H1 (cell line): ENCODE results near the gene PODN. TPM values are rescaled to one million over a fixed set of nuclear protein-coding genes. Genes with fewer than 3 reads are reported as not detected.

Source experiments
- CTCF ChIA-PET: fragments of 300-600 bp; sonication (Branson Sonifier 250); formaldehyde crosslinking; loops from one replicate; lab custom pipeline; 2021; ENCODE audit not compliant: partially characterized antibody; lab: Charles Lee
- POLR2A ChIA-PET: fragments of 300-600 bp; sonication (Branson Sonifier 250); formaldehyde crosslinking; loops from one replicate; lab custom pipeline; 2021; ENCODE audit warnings: inconsistent platforms; ENCODE audit not compliant: partially characterized antibody; lab: Charles Lee
- DNase-seq, 2 experiments: peaks; one replicate each; pipeline versions ENCODE4 v3.0.0 to v3.0.0-alpha.2; 2010 to 2022; ENCODE audit warnings: low spot score in 2 of 2, low read depth in 1 of 2, mixed read lengths in 1 of 2
- FAIRE-seq: peaks from 2 replicates; lab custom pipeline; 2011; peaks lifted over from hg19 to GRCh38; lab: Jason Lieb, UNC
- H2AFZ ChIP-seq: 2 replicates; pipeline ENCODE4 v1.8.1; 2012; ENCODE audit warnings: low read length, inconsistent platforms
- H2AK5ac ChIP-seq: 2 replicates; pipeline ENCODE4 v1.6.1; 2013; ENCODE audit warnings: low read depth, low read length
- H2BK120ac ChIP-seq: replicated peaks from 2 replicates; pipeline ENCODE3; 2013; ENCODE audit warnings: low read depth, low read length, inconsistent platforms
- H2BK12ac ChIP-seq: 2 replicates; pipeline ENCODE4 v1.6.1; 2013; ENCODE audit warnings: low read depth, low read length
- H2BK15ac ChIP-seq: 2 replicates; pipeline ENCODE4 v1.6.1; 2013; ENCODE audit warnings: low read length
- H2BK20ac ChIP-seq: 2 replicates; pipeline ENCODE4 v1.6.1; 2013; ENCODE audit warnings: low read length
- H2BK5ac ChIP-seq: 2 replicates; pipeline ENCODE4 v1.6.1; 2013; ENCODE audit warnings: low read depth, low read length
- H3K14ac ChIP-seq: 2 replicates; pipeline ENCODE4 v1.6.1; 2013; ENCODE audit warnings: inconsistent platforms; ENCODE audit not compliant: insufficient read length
- H3K18ac ChIP-seq: 2 replicates; pipeline ENCODE4 v1.6.1; 2013; ENCODE audit warnings: low read length; ENCODE audit errors: extremely low read depth
- H3K23ac ChIP-seq: 2 replicates; pipeline ENCODE4 v1.6.1; 2013; ENCODE audit warnings: inconsistent platforms; ENCODE audit not compliant: insufficient read length
- H3K23me2 ChIP-seq: 2 replicates; pipeline ENCODE4 v1.6.1; 2013; ENCODE audit warnings: low read depth, low read length
- H3K27ac ChIP-seq: 2 replicates; pipeline ENCODE4 v1.6.1; 2011; ENCODE audit warnings: low read depth, low read length, inconsistent platforms
- H3K27me3 ChIP-seq, 4 experiments: replicated peaks in 1 of 4; 1 replicate in 1 of 4; 2 replicates in 3 of 4; pipeline versions ENCODE4 v1.6.1 to v1.8.1; 2011 to 2013; ENCODE audit warnings: low read length in 3 of 4, mild to moderate bottlenecking in 3 of 4, inconsistent platforms in 2 of 4, mixed read lengths in 2 of 4, moderate library complexity in 1 of 4; ENCODE audit not compliant: control insufficient read depth in 3 of 4, insufficient read depth in 3 of 4; ENCODE audit errors: extremely low read depth in 1 of 4
- H3K36me3 ChIP-seq, 4 experiments: 2 replicates each; pipeline versions ENCODE4 v1.6.1 to v1.8.1; 2011 to 2013; ENCODE audit warnings: mild to moderate bottlenecking in 4 of 4, low read length in 3 of 4, moderate library complexity in 2 of 4, control low read depth in 1 of 4, inconsistent platforms in 1 of 4; ENCODE audit not compliant: insufficient read depth in 4 of 4, control insufficient read depth in 2 of 4
- H3K4ac ChIP-seq: replicated peaks from 2 replicates; pipeline ENCODE3; 2013; ENCODE audit warnings: low read length, low read depth, mixed read lengths, inconsistent platforms; ENCODE audit not compliant: insufficient read length
- H3K4me1 ChIP-seq, 4 experiments: replicated peaks in 1 of 4; 1 replicate in 1 of 4; 2 replicates in 3 of 4; pipeline versions ENCODE4 v1.6.1 to v1.8.1; 2011 to 2013; ENCODE audit warnings: low read length in 3 of 4, inconsistent platforms in 2 of 4, mixed read lengths in 1 of 4; ENCODE audit not compliant: insufficient read depth in 4 of 4, control insufficient read depth in 3 of 4
- H3K4me2 ChIP-seq, 2 experiments: 2 replicates each; pipeline versions ENCODE4 v1.6.1 to v1.8.1; 2011 to 2013; ENCODE audit warnings: low read depth in 2 of 2, low read length in 2 of 2, control low read depth in 1 of 2, inconsistent platforms in 1 of 2, mild to moderate bottlenecking in 1 of 2; ENCODE audit not compliant: insufficient read depth in 1 of 2
- H3K4me3 ChIP-seq, 4 experiments: fragments of 200-600, 300-600 bp in 1 of 4; sonication (generic), shearing (Covaris generic), sonication (Bioruptor Twin) in 1 of 4; 2 replicates each; pipeline versions ENCODE4 v1.5.1 to v1.8.1; 2011 to 2016; ENCODE audit warnings: low read length in 4 of 4, low read depth in 3 of 4, control low read depth in 2 of 4, inconsistent platforms in 2 of 4, mild to moderate bottlenecking in 2 of 4, mixed read lengths in 1 of 4, moderate library complexity in 1 of 4; ENCODE audit not compliant: insufficient read depth in 2 of 4; ENCODE audit errors: extremely low read depth in 1 of 4
- H3K56ac ChIP-seq: replicated peaks from 2 replicates; pipeline ENCODE3; 2013; ENCODE audit warnings: low read depth, mild to moderate bottlenecking, mixed read lengths, low read length, inconsistent platforms; ENCODE audit not compliant: insufficient read length
- H3K79me1 ChIP-seq: 2 replicates; pipeline ENCODE4 v1.6.1; 2013; ENCODE audit warnings: low read depth, low read length, control low read depth
- H3K79me2 ChIP-seq, 2 experiments: 2 replicates each; pipeline versions ENCODE4 v1.6.1 to v1.8.1; 2012 to 2013; ENCODE audit warnings: low read length in 2 of 2, mild to moderate bottlenecking in 2 of 2, inconsistent platforms in 1 of 2; ENCODE audit not compliant: insufficient read depth in 2 of 2, control insufficient read depth in 1 of 2
- H3K9ac ChIP-seq, 4 experiments: replicated peaks in 1 of 4; 1 replicate in 1 of 4; 2 replicates in 3 of 4; pipeline versions ENCODE4 v1.6.1 to v1.8.1; 2011 to 2013; ENCODE audit warnings: low read depth in 3 of 4, low read length in 3 of 4, control low read depth in 2 of 4, mild to moderate bottlenecking in 2 of 4, moderate library complexity in 2 of 4, inconsistent platforms in 1 of 4; ENCODE audit errors: extremely low read depth in 1 of 4
- H3K9me3 ChIP-seq, 2 experiments: 2 replicates each; pipeline versions ENCODE4 v1.6.1 to v1.8.1; 2012 to 2013; ENCODE audit warnings: mild to moderate bottlenecking in 2 of 2, moderate library complexity in 2 of 2, control low read depth in 1 of 2, inconsistent platforms in 1 of 2, low read depth in 1 of 2, low read length in 1 of 2, mixed read lengths in 1 of 2; ENCODE audit not compliant: insufficient read depth in 2 of 2
- H4K20me1 ChIP-seq, 2 experiments: replicated peaks in 1 of 2; 2 replicates each; pipeline versions ENCODE3 to v1.8.1; 2011 to 2013; ENCODE audit warnings: inconsistent platforms in 2 of 2, low read length in 2 of 2, mild to moderate bottlenecking in 1 of 2; ENCODE audit not compliant: insufficient read depth in 2 of 2, control insufficient read depth in 1 of 2
- H4K5ac ChIP-seq: 2 replicates; pipeline ENCODE4 v1.6.1; 2013; ENCODE audit warnings: low read length, low read depth, mixed read lengths, inconsistent platforms; ENCODE audit not compliant: insufficient read length
- H4K8ac ChIP-seq: 2 replicates; pipeline ENCODE4 v1.8.0; 2013; ENCODE audit warnings: mild to moderate bottlenecking, moderate library complexity, low read length, inconsistent platforms; ENCODE audit not compliant: insufficient read depth; ENCODE audit errors: extremely low read depth
- H4K91ac ChIP-seq: replicated peaks from 2 replicates; pipeline ENCODE3; 2013; ENCODE audit warnings: low read length, mixed read lengths, inconsistent platforms; ENCODE audit not compliant: insufficient read length
- ASH2L ChIP-seq: fragments of 200-600, 300-600 bp; sonication (generic); IDR thresholded peaks from one replicate; pipeline ENCODE4 v1.7.1; 2017; ENCODE audit warnings: low read length
- CEBPB ChIP-seq: IDR thresholded peaks from 2 replicates; pipeline ENCODE4 v1.6.1; 2012; ENCODE audit warnings: low read depth, low read length
- CHD2 ChIP-seq: IDR thresholded peaks from 2 replicates; pipeline ENCODE4 v1.6.1; 2012; ENCODE audit warnings: low read length, improper control_type of control experiment
- EZH2 ChIP-seq: fragments of 200-600 bp; sonication (generic); IDR thresholded peaks from 2 replicates; pipeline ENCODE4 v1.7.1; 2012; ENCODE audit warnings: low read depth, mild to moderate bottlenecking, moderate library complexity, low read length, inconsistent platforms; ENCODE audit not compliant: severe bottlenecking
- GTF2F1 ChIP-seq: IDR thresholded peaks from 2 replicates; pipeline ENCODE4 v1.6.1; 2012; ENCODE audit warnings: low read depth, low read length, improper control_type of control experiment, borderline replicate concordance
- HDAC6 ChIP-seq: IDR thresholded peaks from one replicate; pipeline ENCODE4 v1.7.1; 2012; ENCODE audit warnings: low read depth, mild to moderate bottlenecking, inconsistent platforms, low read length, moderate library complexity
- JUN ChIP-seq: IDR thresholded peaks from 2 replicates; pipeline ENCODE4 v1.6.1; 2011; ENCODE audit warnings: low read depth, mild to moderate bottlenecking, improper control_type of control experiment, low read length
- MAFK ChIP-seq: IDR thresholded peaks from 2 replicates; pipeline ENCODE4 v1.6.1; 2012; ENCODE audit warnings: low read depth, mild to moderate bottlenecking, improper control_type of control experiment, low read length
- NANOG ChIP-seq: IDR thresholded peaks from 2 replicates; pipeline ENCODE4 v1.6.1; 2011; ENCODE audit warnings: low read length, low read depth, mild to moderate bottlenecking, inconsistent platforms; ENCODE audit not compliant: insufficient read depth, poor library complexity, severe bottlenecking
- POLR2AphosphoS5 ChIP-seq: IDR thresholded peaks from 2 replicates; pipeline ENCODE4 v1.6.1; 2011; ENCODE audit warnings: low read depth, low read length
- POU5F1 ChIP-seq: IDR thresholded peaks from 2 replicates; pipeline ENCODE4 v1.6.1; 2011; ENCODE audit warnings: low read depth, mild to moderate bottlenecking, low read length, moderate library complexity
- RAD21 ChIP-seq, 2 experiments: IDR thresholded peaks in 1 of 2; conservative IDR thresholded peaks in 1 of 2; 2 replicates each; pipeline ENCODE4 v1.6.1; 2011; ENCODE audit warnings: low read depth in 2 of 2, low read length in 2 of 2, improper control_type of control experiment in 1 of 2, inconsistent platforms in 1 of 2, mild to moderate bottlenecking in 1 of 2, moderate library complexity in 1 of 2
- RBBP5 ChIP-seq: IDR thresholded peaks from 2 replicates; pipeline ENCODE4 v1.7.1; 2012; ENCODE audit warnings: low read depth, mild to moderate bottlenecking, inconsistent platforms, low read length, moderate library complexity, borderline replicate concordance
- TCF12 ChIP-seq: IDR thresholded peaks from 2 replicates; pipeline ENCODE4 v1.6.1; 2011; ENCODE audit warnings: low read depth, mild to moderate bottlenecking, low read length
- TEAD4 ChIP-seq: IDR thresholded peaks from 2 replicates; pipeline ENCODE4 v1.6.1; 2012; ENCODE audit warnings: low read depth, low read length, inconsistent platforms, mixed read lengths
- WGBS, 2 experiments: shearing (Covaris generic) in 1 of 2; methylation state at CpG; one replicate each; pipeline versions ENCODE4 v1.1.6 to v1.1.7; 2013 to 2015; ENCODE audit warnings: low lambda C conversion rate in 2 of 2, mixed read lengths in 2 of 2, inconsistent platforms in 1 of 2, low coverage in 1 of 2, missing lambda C conversion rate in 1 of 2; ENCODE audit not compliant: insufficient replicate concordance in 2 of 2, insufficient coverage in 1 of 2, insufficient read length in 1 of 2; ENCODE audit errors: extremely low coverage in 1 of 2, missing lambda C conversion rate in 1 of 2; 5-methylcytosine and 5-hydroxymethylcytosine counted together
- polyA plus RNA-seq, 7 experiments: library from polyadenylated mRNA; depleted of rRNA in 3 of 7; stranded (reverse) in 5 of 7; unstranded in 2 of 7; fragments of >200 nt in 5 of 7; fragments of 200-250 nt in 2 of 7; gene quantifications; 1 replicate in 5 of 7; 2 replicates in 1 of 7; 4 replicates in 1 of 7; pipeline versions ENCODE4 v1.2.1 to v1.2.3, GENCODE V29; 2011 to 2013; ENCODE audit warnings: missing spikeins in 2 of 7, mixed read lengths in 2 of 7
- total RNA-seq: library from RNA; stranded (reverse); fragmentation: NEBNext Ultra II Directional; extraction: Animal tissue kit (Norgen Biotek cat#: 25700); gene quantifications from 2 replicates; pipeline ENCODE4 v1.2.1, GENCODE V29; 2021

The PODN gene
- total and polyA plus RNA-seq, 2 of the 8 experiments (the other 6 are each of a cell fraction or from before 2014, with no cell fraction given), result 0.11 to 0.17 TPM

- Histone ChIP-seq H3K36me3 (no peaks in the 10 kb centered on the region), H2BK20ac (no peak overlapping the region), H2BK5ac (no peak overlapping the region), H3K4me2 (no peak overlapping the region), H2AK5ac (no peak overlapping the region), H3K23me2 (peaks cover 3% of the 10 kb centered on the region; the same call in 1 of the 2 replicates), H3K9ac (no peak overlapping the region), H4K8ac (no peak overlapping the region), H2BK120ac (no peak overlapping the region), H3K27me3 (no peaks in the 10 kb centered on the region; a peak in 1 of 7 replicates), H3K4ac (no peak overlapping the region), H4K91ac (no peak overlapping the region), H2BK12ac (no peak overlapping the region), H3K23ac (no peak overlapping the region), H3K18ac (no peak overlapping the region), H2BK15ac (no peak overlapping the region), H3K56ac (no peak overlapping the region), H4K5ac (no peak overlapping the region), H3K79me2 (no peaks in the 10 kb centered on the region), H3K4me1 (peaks cover 0 to 15% (median 8%) of the 10 kb centered on the region in 4 experiments; a peak in 5 of 7 replicates), H3K4me3 (no peak overlapping the region), H3K79me1 (no peaks in the 10 kb centered on the region), H4K20me1 (peaks cover 0 to under 1% of the 10 kb centered on the region in 2 experiments), H3K9me3 (no peaks in the 10 kb centered on the region), H3K14ac (no peak overlapping the region), H2AFZ (no peak overlapping the region), H3K27ac (no peak overlapping the region)
- FAIRE-seq, result no peak
- 92% methylated on average over 13 of the region's 13 CpGs; no CpG with 5 or more reads in 1 of the 2 experiments for WGBS, 2 experiments
- CTCF ChIA-PET, result interaction anchor here (1.6 to 5.9 kb wide), 3 partner anchors 10 to 104 kb away, joined by 5 to 23 read pairs (median 11); no protein-coding TSS in a partner anchor
- DNase-seq, result no peak
- POLR2A ChIA-PET, result interaction anchor here (1.1 to 1.3 kb wide), 3 partner anchors 9 to 11 kb away, joined by 3 to 4 read pairs (median 3); no protein-coding TSS in a partner anchor
- TF ChIP-seq CHD2 (no peak), MAFK (no peak), EZH2 (no peak), JUN (no peak), NANOG (no peak), POLR2AphosphoS5 (no peak), HDAC6 (no peak), TEAD4 (no peak), GTF2F1 (no peak), TCF12 (no peak), RBBP5 (no peak), RAD21 (IDR thresholded peaks at IDR 0.05 in 1 of 2, conservative IDR thresholded peaks at IDR 0.05 in 1 of 2; ENCODE audit: low read depth in 2 of 2, low read length in 2 of 2) (no peak), ASH2L (no peak), CEBPB (no peak), POU5F1 (no peak)
Measured at GRCh38 chr1:53077599-53077965, 15.6 kb downstream of the PODN start.
